ENCODE data around the gene TMEM132D. TPM values are rescaled to one million over a fixed set of nuclear protein-coding genes. Genes with fewer than 3 reads are reported as not detected.

The TMEM132D gene
- total RNA-seq, 1 donor from 2014 or later: not detected

DNA sequence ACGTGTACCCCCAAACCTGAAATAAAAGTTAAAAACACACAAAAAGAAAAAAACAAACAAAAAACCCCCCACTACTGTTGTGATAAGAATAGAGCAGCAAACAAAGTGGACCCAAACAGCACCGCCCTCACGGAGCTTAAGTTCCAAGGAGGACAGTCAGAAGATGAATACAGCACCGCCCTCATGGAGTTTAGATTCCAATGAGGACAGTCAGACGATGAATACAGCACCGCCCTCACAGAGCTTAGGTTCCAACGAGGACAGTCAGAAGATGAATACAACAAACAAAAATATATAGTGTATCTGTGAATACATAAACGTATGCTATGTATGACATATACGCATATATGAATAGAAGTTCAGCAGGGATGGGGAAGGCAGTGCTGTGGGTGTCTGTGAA is 696.7 kb downstream of the TMEM132D start:
- H3K4me3 Mint-ChIP-seq (ENCODE audit: unreplicated experiment): no peak overlapping the region
- no peaks in the 10 kb centered on the region for H3K27me3 Mint-ChIP-seq (ENCODE audit: low read depth, unreplicated experiment)
- no peak for TF ChIP-seq EZH2 (IDR thresholded peaks at IDR 0.05; ENCODE audit: insufficient read depth, low read length)
- TF ChIP-seq, protein P1, sequence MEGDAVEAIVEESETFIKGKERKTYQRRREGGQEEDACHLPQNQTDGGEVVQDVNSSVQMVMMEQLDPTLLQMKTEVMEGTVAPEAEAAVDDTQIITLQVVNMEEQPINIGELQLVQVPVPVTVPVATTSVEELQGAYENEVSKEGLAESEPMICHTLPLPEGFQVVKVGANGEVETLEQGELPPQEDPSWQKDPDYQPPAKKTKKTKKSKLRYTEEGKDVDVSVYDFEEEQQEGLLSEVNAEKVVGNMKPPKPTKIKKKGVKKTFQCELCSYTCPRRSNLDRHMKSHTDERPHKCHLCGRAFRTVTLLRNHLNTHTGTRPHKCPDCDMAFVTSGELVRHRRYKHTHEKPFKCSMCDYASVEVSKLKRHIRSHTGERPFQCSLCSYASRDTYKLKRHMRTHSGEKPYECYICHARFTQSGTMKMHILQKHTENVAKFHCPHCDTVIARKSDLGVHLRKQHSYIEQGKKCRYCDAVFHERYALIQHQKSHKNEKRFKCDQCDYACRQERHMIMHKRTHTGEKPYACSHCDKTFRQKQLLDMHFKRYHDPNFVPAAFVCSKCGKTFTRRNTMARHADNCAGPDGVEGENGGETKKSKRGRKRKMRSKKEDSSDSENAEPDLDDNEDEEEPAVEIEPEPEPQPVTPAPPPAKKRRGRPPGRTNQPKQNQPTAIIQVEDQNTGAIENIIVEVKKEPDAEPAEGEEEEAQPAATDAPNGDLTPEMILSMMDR (IDR thresholded peaks at IDR 0.05; ENCODE audit: insufficient read depth, low read depth, low read length): no peak
- no peaks in the 10 kb centered on the region for H3K36me3 Mint-ChIP-seq (ENCODE audit: low read depth, unreplicated experiment)
- FAIRE-seq (no peak), DNase-seq (ENCODE audit: low read depth) (no peak)
- H3K79me2 ChIP-seq (ENCODE audit: insufficient read depth, low read length): no peaks in the 10 kb centered on the region
- no peak overlapping the region for H3K27ac ChIP-seq (ENCODE audit: low read depth, low read length)
- H3K27me3 ChIP-seq (ENCODE audit: insufficient read depth, low read length): no peaks in the 10 kb centered on the region
- H3K4me3 ChIP-seq (ENCODE audit: insufficient read depth, low read depth, low read length): no peak overlapping the region
- H3K4me1 Mint-ChIP-seq (ENCODE audit: low read depth, unreplicated experiment): no peaks in the 10 kb centered on the region
- no peak overlapping the region for H3K9ac ChIP-seq (ENCODE audit: low read length)
- H3K9me3 Mint-ChIP-seq (ENCODE audit: unreplicated experiment): peaks cover 16% of the 10 kb centered on the region
- H3K27ac Mint-ChIP-seq (ENCODE audit: unreplicated experiment): no peak overlapping the region
- peaks cover 6% of the 10 kb centered on the region for H3K4me1 ChIP-seq (ENCODE audit: insufficient read depth, low read length)
- peaks cover 2% of the 10 kb centered on the region for H3K9me3 ChIP-seq (ENCODE audit: insufficient read depth, low read depth, low read length)
- no peak overlapping the region for H3K4me2 ChIP-seq (ENCODE audit: low read length)
- no peak overlapping the region for H2AFZ ChIP-seq (ENCODE audit: low read depth, low read length)
- H4K20me1 ChIP-seq (ENCODE audit: insufficient read depth, low read length): no peaks in the 10 kb centered on the region
- H3K36me3 ChIP-seq (ENCODE audit: insufficient read depth, low read length): no peaks in the 10 kb centered on the region

GRCh38 chr12:129203456-129203855 is 700.4 kb downstream of the TMEM132D start:
- Histone ChIP-seq H3K36me3 (ENCODE audit: insufficient read depth, low read length) (no peaks in the 10 kb centered on the region), H3K9me3 (ENCODE audit: insufficient read depth, low read depth, low read length) (peaks cover 2% of the 10 kb centered on the region), H3K27ac (ENCODE audit: low read depth, low read length) (no peak overlapping the region), H3K27me3 (ENCODE audit: insufficient read depth, low read length) (no peaks in the 10 kb centered on the region), H3K4me1 (ENCODE audit: insufficient read depth, low read length) (no peaks in the 10 kb centered on the region), H3K79me2 (ENCODE audit: insufficient read depth, low read length) (no peaks in the 10 kb centered on the region), H3K4me2 (ENCODE audit: low read length) (no peak overlapping the region), H3K9ac (ENCODE audit: low read length) (no peak overlapping the region), H4K20me1 (ENCODE audit: insufficient read depth, low read length) (no peaks in the 10 kb centered on the region), H2AFZ (ENCODE audit: low read depth, low read length) (no peak overlapping the region), H3K4me3 (ENCODE audit: insufficient read depth, low read depth, low read length) (no peak overlapping the region)
- H3K4me1 Mint-ChIP-seq (ENCODE audit: low read depth, unreplicated experiment): no peaks in the 10 kb centered on the region
- TF ChIP-seq EZH2 (IDR thresholded peaks at IDR 0.05; ENCODE audit: insufficient read depth, low read length): no peak
- TF ChIP-seq, protein P1 (IDR thresholded peaks at IDR 0.05; ENCODE audit: insufficient read depth, low read depth, low read length): no peak
- no peak overlapping the region for H3K4me3 Mint-ChIP-seq (ENCODE audit: unreplicated experiment)
- FAIRE-seq (no peak), DNase-seq (ENCODE audit: low read depth) (no peak)
- H3K9me3 Mint-ChIP-seq (ENCODE audit: unreplicated experiment): peaks cover 4% of the 10 kb centered on the region
- no peak overlapping the region for H3K27ac Mint-ChIP-seq (ENCODE audit: unreplicated experiment)
- H3K36me3 Mint-ChIP-seq (ENCODE audit: low read depth, unreplicated experiment): no peaks in the 10 kb centered on the region
- no peaks in the 10 kb centered on the region for H3K27me3 Mint-ChIP-seq (ENCODE audit: low read depth, unreplicated experiment)

DNA sequence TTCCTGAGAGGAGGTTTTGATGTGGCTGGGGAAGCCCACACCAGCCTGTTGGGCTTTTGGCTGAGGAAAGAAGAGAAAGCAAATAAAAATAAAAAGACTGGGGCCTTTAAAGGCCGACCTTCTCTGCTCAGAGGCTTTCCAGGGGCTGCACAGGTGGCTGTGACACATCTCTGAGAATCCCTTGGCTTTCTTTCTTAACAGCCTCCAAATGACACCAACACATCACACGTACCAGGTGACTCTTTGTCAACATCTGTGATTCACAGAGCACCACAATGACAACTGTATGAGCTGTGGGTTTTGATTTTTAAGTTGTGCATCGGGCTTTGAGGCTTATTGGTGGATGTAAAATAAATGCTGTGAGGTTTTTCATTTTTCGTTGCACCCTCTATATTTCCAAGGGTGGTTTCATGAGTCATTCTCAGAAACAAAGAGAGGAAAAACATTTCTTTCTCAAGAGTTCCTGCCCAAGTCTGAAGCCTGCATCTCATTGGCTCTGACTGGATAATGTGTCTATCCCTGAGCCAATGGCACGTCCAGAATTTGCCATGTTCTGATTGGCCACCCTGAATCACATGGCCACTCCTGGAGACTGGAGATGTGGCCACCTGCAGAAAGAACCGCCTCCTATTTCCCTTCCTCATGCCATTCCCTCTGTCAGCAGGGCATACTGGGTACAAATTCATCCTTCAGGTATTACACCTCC is 701.6 kb downstream of the TMEM132D start:
- no peak for DNase-seq (ENCODE audit: low read depth)
- no peak for FAIRE-seq
- H3K4me3 ChIP-seq (ENCODE audit: insufficient read depth, low read depth, low read length): no peak overlapping the region
- no peak overlapping the region for H3K4me3 Mint-ChIP-seq (ENCODE audit: unreplicated experiment)
- H4K20me1 ChIP-seq (ENCODE audit: insufficient read depth, low read length): no peaks in the 10 kb centered on the region
- no peak overlapping the region for H2AFZ ChIP-seq (ENCODE audit: low read depth, low read length)
- H3K4me2 ChIP-seq (ENCODE audit: low read length): peak overlapping the region; percentile 55
- H3K36me3 Mint-ChIP-seq (ENCODE audit: low read depth, unreplicated experiment): no peaks in the 10 kb centered on the region
- TF ChIP-seq EZH2 (IDR thresholded peaks at IDR 0.05; ENCODE audit: insufficient read depth, low read length): no peak
- TF ChIP-seq, protein P1 (IDR thresholded peaks at IDR 0.05; ENCODE audit: insufficient read depth, low read depth, low read length): no peak
- no peak overlapping the region for H3K27ac Mint-ChIP-seq (ENCODE audit: unreplicated experiment)
- no peaks in the 10 kb centered on the region for H3K27me3 Mint-ChIP-seq (ENCODE audit: low read depth, unreplicated experiment)
- peaks cover 7% of the 10 kb centered on the region for H3K9me3 Mint-ChIP-seq (ENCODE audit: unreplicated experiment)
- H3K27me3 ChIP-seq (ENCODE audit: insufficient read depth, low read length): no peaks in the 10 kb centered on the region
- H3K79me2 ChIP-seq (ENCODE audit: insufficient read depth, low read length): no peaks in the 10 kb centered on the region
- H3K9me3 ChIP-seq (ENCODE audit: insufficient read depth, low read depth, low read length): peaks cover under 1% of the 10 kb centered on the region
- no peak overlapping the region for H3K9ac ChIP-seq (ENCODE audit: low read length)
- no peaks in the 10 kb centered on the region for H3K36me3 ChIP-seq (ENCODE audit: insufficient read depth, low read length)
- H3K27ac ChIP-seq (ENCODE audit: low read depth, low read length): no peak overlapping the region
- H3K4me1 Mint-ChIP-seq (ENCODE audit: low read depth, unreplicated experiment): no peaks in the 10 kb centered on the region
- no peaks in the 10 kb centered on the region for H3K4me1 ChIP-seq (ENCODE audit: insufficient read depth, low read length)

All from astrocyte (in vitro differentiated cells and primary cell).